ENCODE data around the gene ZP4.
A peak's percentile ranks its signal among the peaks of the same experiment; 100 is the strongest.
"Not testable (repeated sequence)": the region's sequence is repeated elsewhere in the genome, so short reads cannot be mapped to it uniquely, and the experiment has no call there.

Gene ZP4

DNA sequence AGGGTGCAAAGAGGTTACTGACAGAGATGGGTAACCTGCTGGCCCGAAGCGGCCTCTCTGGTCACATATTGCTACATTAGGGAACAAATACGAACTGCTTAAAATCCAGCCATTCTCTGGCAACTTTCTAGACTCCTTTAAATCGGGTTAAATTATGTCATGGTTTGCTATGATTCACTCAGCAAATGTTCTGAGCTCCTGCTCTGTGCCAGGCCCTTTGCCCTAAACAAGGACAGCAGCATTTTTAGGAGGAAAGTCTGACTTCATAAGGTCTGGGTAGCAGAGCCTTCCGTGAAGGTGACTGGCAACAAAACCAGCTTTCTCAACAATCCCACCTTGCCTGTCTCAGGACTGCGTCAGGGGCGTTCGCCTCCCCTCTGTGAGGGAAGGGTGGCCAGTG lies 15.4 kb downstream of the ZP4 start:
- DNase-seq, result no peak

DNA sequence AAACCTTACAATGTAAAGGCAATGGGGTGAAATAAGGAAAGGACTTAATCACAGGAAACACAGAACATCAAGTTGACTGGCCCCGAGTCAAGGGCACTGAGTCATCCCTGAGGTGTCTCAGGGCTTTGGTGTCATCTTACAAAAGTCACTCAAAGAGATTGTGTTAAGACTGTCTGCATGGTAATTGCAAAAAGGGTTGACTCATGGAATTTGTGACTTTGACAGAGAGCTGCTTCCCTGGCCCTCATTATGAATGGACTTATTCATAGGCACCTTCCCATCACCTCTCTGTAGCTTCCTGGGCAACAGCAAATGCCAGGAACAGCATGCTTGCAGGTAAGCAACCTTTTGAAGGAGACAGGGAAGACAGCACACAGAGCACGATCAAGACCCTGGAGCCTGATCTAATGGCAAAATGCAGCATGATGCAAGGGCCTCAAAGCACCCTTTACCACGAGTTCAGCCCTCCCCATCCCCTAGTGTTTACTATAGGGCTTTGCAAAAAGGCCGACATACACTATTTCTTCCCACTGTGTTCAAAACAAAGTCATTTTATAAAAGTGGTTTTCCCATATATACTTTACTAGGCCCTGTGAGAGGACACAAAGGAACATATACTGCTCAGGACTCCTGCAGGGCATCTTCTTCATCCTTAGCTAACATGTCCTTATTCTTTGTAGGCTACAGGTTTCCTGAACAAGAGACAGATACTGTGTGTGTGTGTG lies 17.1 kb downstream of the ZP4 start:
- no peak for DNase-seq

- no peak for DNase-seq
Observed at GRCh38 chr1:237868817-237869600, 21.7 kb downstream of the ZP4 start.

GRCh38 chr1:237867380-237867888 lies 23.3 kb downstream of the ZP4 start:
- DNase-seq, result no peak

DNA sequence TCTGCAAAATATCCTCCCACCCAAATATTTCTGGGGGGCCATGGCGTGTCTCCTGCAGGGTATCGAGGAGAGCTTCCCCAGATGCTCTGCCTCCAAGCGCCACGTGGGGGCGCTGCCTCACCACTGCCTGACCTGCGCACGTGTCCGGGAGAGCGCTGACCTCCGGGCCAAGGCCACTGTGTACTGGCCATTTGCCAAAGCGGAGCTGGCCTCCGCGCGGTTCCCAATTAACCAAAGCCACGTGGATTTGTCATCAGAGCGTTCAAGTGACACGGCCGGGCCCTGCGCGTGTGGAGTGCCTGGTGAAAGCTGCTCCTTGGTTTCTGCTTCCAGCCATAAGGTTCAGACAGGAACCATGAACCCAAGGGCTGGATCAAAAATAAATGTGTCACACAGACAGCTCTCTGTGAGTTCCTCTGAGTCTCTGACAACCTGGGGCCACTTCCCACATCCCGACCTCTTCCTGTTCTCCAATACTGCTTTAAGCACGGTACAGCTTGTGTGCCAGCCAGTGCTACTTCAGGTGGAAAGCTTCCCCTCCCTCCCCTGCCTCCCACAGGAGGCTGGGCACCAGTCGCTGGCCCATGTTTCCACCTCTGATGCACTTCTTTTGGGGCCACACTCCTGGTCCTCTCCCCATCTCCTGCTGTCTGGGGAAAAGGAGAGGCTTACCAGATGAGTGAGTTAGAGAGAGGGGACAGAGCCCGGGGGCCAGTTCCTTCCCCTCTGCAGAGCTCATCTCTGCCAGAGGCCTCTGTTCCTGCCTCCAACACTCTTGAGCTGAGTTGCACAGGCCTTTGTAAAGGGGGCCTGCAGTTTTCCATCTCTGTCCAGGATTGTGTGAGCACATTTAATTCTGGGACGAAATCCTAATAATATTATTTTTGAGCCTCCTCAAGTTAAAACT lies 26.1 kb downstream of the ZP4 start:
- DNase-seq, result peak; percentile 67

GRCh38 chr1:237863234-237863633 lies 27.5 kb downstream of the ZP4 start:
- no peak for DNase-seq

DNA sequence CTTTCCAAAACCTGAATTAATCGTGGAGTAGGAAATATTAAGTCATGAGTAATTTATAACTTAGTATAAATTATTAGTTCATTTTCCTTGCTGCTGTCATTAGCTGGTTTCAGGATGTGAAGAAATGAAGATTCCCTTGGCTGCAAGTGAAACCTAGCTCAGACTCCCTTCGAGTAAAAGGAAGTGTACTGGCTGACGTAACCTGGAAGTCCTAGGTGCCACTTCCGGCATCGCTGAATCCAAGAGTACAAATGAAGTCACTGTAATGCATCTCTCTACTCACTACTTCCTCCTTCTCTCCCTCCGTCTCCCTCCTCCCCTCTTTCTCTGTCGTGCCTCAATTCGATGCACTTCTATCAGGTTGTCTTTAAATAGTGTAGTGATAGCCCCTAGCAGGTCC lies 28.8 kb downstream of the ZP4 start:
- DNase-seq, result no peak

- DNase-seq, result no peak
Observed at GRCh38 chr1:237858992-237859391, 31.7 kb downstream of the ZP4 start.

GRCh38 chr1:237857455-237857854 lies 33.3 kb downstream of the ZP4 start:
- DNase-seq, result no peak

DNA sequence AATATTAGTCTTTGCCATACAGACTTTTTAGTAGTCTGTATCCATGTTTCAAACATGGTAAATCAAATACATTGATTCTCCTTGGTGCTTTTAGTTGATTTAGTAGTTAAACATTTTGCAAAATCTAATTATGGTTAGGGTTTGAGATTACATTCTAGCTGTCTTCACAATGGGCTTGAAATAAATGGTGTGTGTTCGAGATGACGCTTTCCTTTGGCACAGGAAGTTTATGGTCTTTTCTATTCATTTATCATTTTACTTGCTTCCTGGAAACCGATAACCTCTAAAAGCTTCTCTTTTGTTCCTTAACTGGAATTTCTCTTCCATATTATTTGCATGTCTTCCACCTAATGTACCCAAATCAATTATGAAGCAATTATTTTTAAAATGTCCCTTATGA lies 38.4 kb downstream of the ZP4 start:
- DNase-seq, result no peak

GRCh38 chr1:237851210-237851845 lies 39.4 kb downstream of the ZP4 start:
- DNase-seq, result peak; percentile 49

- DNase-seq, result not testable (repeated sequence)
Observed at GRCh38 chr1:237843516-237843915, 47.2 kb downstream of the ZP4 start.

GRCh38 chr1:237841485-237841884 lies 49.2 kb downstream of the ZP4 start:
- no peak for DNase-seq

GRCh38 chr1:237838904-237839534 lies 51.7 kb downstream of the ZP4 start:
- DNase-seq, result no peak

- DNase-seq, result no peak
Observed at GRCh38 chr1:237838320-237838719, 52.4 kb downstream of the ZP4 start.

DNA sequence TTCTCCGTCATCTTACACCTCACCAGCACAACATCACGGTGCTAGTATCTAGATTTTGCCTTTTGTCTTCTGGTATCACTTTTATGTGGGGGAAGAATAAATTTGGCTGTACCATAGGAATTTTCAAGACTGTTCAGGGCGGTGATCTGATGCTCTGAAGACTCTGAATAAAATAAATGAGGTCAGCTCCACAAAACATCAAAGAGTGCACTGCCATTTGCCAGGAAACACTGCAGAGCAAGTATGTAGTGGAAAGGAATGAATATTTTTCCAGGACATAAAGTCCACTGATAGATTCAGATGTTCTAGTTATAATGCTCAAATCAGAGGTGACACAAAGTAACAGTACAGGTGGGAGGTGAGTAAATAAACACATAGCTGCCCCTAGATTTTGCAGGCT lies 56.3 kb downstream of the ZP4 start:
- DNase-seq, result no peak

GRCh38 chr1:237834048-237834447 lies 56.7 kb downstream of the ZP4 start:
- DNase-seq, result no peak

- DNase-seq, result no peak
Observed at GRCh38 chr1:237832858-237833257, 57.9 kb downstream of the ZP4 start.

All from midbrain (tissue), 1 donor.